NCI-H2171 treated with DMSO at 0.1 percent for 48 hours (cell line): ENCODE data around the gene ADAM22.

Experiments
- DNase-seq: peaks from one replicate; lab custom pipeline; 2025; lab: John Stamatoyannopoulos, UW

The ADAM22 gene

GRCh38 chr7:88167721-88168120 lies 233.7 kb downstream of the ADAM22 start:
- no peak for DNase-seq

- DNase-seq = peak; percentile 63
These were observed 235.8 kb downstream of the ADAM22 start for GRCh38 chr7:88169717-88170320.

GRCh38 chr7:88172842-88173241 lies 238.8 kb downstream of the ADAM22 start:
- DNase-seq = no peak

GRCh38 chr7:88176190-88176589 lies 242.1 kb downstream of the ADAM22 start:
- no peak for DNase-seq

- no peak for DNase-seq
These were observed 249.0 kb downstream of the ADAM22 start for GRCh38 chr7:88183051-88183450.

- DNase-seq = no peak
These were observed 250.8 kb downstream of the ADAM22 start for GRCh38 chr7:88184848-88185304.

GRCh38 chr7:88185650-88186049 lies 251.6 kb downstream of the ADAM22 start:
- DNase-seq = no peak

GRCh38 chr7:88191911-88192310 lies 257.9 kb downstream of the ADAM22 start:
- DNase-seq = no peak

- DNase-seq = peak; percentile 43
These were observed 266.2 kb downstream of the ADAM22 start for GRCh38 chr7:88200261-88200660.

GRCh38 chr7:88200789-88201188 lies 266.7 kb downstream of the ADAM22 start:
- DNase-seq = peak; percentile 92

- DNase-seq = no peak
These were observed 267.3 kb downstream of the ADAM22 start for GRCh38 chr7:88201305-88201704.

GRCh38 chr7:88202278-88202677 lies 268.2 kb downstream of the ADAM22 start:
- no peak for DNase-seq

- peak; percentile 45 for DNase-seq
These were observed 268.7 kb downstream of the ADAM22 start for GRCh38 chr7:88202799-88203198.

GRCh38 chr7:88203401-88203800 lies 269.4 kb downstream of the ADAM22 start:
- DNase-seq = no peak

GRCh38 chr7:88204525-88205110 lies 270.6 kb downstream of the ADAM22 start:
- DNase-seq = no peak

GRCh38 chr7:88205179-88205578 lies 271.1 kb downstream of the ADAM22 start:
- no peak for DNase-seq

- no peak for DNase-seq
These were observed 272.2 kb downstream of the ADAM22 start for GRCh38 chr7:88206254-88206653.

- DNase-seq = no peak
These were observed 274.5 kb downstream of the ADAM22 start for GRCh38 chr7:88208521-88208920.

- DNase-seq = no peak
These were observed 278.9 kb downstream of the ADAM22 start for GRCh38 chr7:88212918-88213317.

- DNase-seq = no peak
These were observed 280.4 kb downstream of the ADAM22 start for GRCh38 chr7:88214456-88214855.

- DNase-seq = no peak
These were observed 281.2 kb downstream of the ADAM22 start for GRCh38 chr7:88215295-88215694.

- no peak for DNase-seq
These were observed 282.2 kb downstream of the ADAM22 start for GRCh38 chr7:88216276-88216675.

- DNase-seq = no peak
These were observed 283.8 kb downstream of the ADAM22 start for GRCh38 chr7:88217675-88218428.
